B cell (primary cell): Measurements from ENCODE around the gene GPC4. TPM values are rescaled to one million over a fixed set of nuclear protein-coding genes. Genes with fewer than 3 reads are reported as not detected.

ENCODE experiments used
- ATAC-seq: fragments of 200-7000 bp; cut with Tn5 transposase; one replicate; pipeline ENCODE4 v1.10.0; 2021; ENCODE audit warnings: low read depth, mild to moderate bottlenecking, moderate number of reproducible peaks, moderate library complexity
- CTCF ChIA-PET: fragments of 350-600 bp; sonication (Branson Sonifier 250); formaldehyde crosslinking; loops from one replicate; lab custom pipeline; 2021; ENCODE audit warnings: antibody characterized with exemption, inconsistent platforms; lab: Charles Lee
- POLR2A ChIA-PET: fragments of 350-600 bp; sonication (Branson Sonifier 250); formaldehyde crosslinking; loops from one replicate; lab custom pipeline; 2021; ENCODE audit warnings: antibody characterized with exemption; lab: Charles Lee
- DNase-seq: peaks from one replicate; pipeline ENCODE4 v3.0.0; 2013
- H2AFZ ChIP-seq: 2 replicates; pipeline ENCODE4 v1.6.1; 2012; ENCODE audit warnings: mild to moderate bottlenecking, low read depth, low read length; ENCODE audit not compliant: insufficient read depth, poor library complexity, severe bottlenecking
- H3K27ac ChIP-seq, 2 donors: 1 replicate in 1 of 2; 2 replicates in 1 of 2; pipeline ENCODE4 v1.5.1; 2012 to 2013; ENCODE audit warnings: low read length in 2 of 2, mild to moderate bottlenecking in 2 of 2, moderate library complexity in 1 of 2
- H3K27me3 ChIP-seq, 4 experiments: fragments of 200-600 bp in 1 of 4; sonication (generic) in 1 of 4; replicated peaks in 1 of 4; 1 replicate in 2 of 4; 2 replicates in 2 of 4; pipeline versions ENCODE4 v1.6.1 to v1.7.0; 2013 to 2016; ENCODE audit warnings: low read length in 3 of 4, mild to moderate bottlenecking in 2 of 4, mixed read lengths in 1 of 4, moderate library complexity in 1 of 4; ENCODE audit not compliant: insufficient read depth in 4 of 4, control insufficient read depth in 3 of 4; ENCODE audit errors: control extremely low read depth in 1 of 4
- H3K36me3 ChIP-seq, 2 experiments: replicated peaks in 1 of 2; 1 replicate in 1 of 2; 2 replicates in 1 of 2; pipeline versions ENCODE4 v1.6.1 to v1.7.1; 2013; ENCODE audit warnings: low read length in 1 of 2; ENCODE audit not compliant: insufficient read depth in 2 of 2, control insufficient read depth in 1 of 2; ENCODE audit errors: control extremely low read depth in 1 of 2, extremely low read depth in 1 of 2
- H3K4me1 ChIP-seq, 2 donors: fragments of 200-600 bp in 1 of 2; sonication (generic) in 1 of 2; 1 replicate in 1 of 2; 2 replicates in 1 of 2; pipeline versions ENCODE4 v1.5.1 to v1.6.1; 2013 to 2017; ENCODE audit warnings: low read length in 2 of 2; ENCODE audit not compliant: control insufficient read depth in 2 of 2, insufficient read depth in 2 of 2
- H3K4me2 ChIP-seq: replicated peaks from 2 replicates; pipeline ENCODE3; 2012; ENCODE audit warnings: mild to moderate bottlenecking, low read depth, low read length; ENCODE audit not compliant: poor library complexity, severe bottlenecking
- H3K4me3 ChIP-seq, 5 experiments: fragments of 200-600 bp in 1 of 5; sonication (generic) in 1 of 5; 1 replicate in 3 of 5; 2 replicates in 2 of 5; pipeline versions ENCODE4 v1.5.1 to v1.7.0; 2011 to 2016; ENCODE audit warnings: low read length in 4 of 5, mild to moderate bottlenecking in 4 of 5, low read depth in 2 of 5, control low read depth in 1 of 5, moderate library complexity in 1 of 5; ENCODE audit not compliant: insufficient read depth in 1 of 5; ENCODE audit errors: control extremely low read depth in 1 of 5, extremely low read depth in 1 of 5
- H3K79me2 ChIP-seq: fragments of 200-600 bp; sonication (generic); one replicate; pipeline ENCODE4 v1.6.0; 2016; ENCODE audit warnings: low read length; ENCODE audit not compliant: control insufficient read depth, insufficient read depth
- H3K9ac ChIP-seq: fragments of 200-600 bp; sonication (generic); 2 replicates; pipeline ENCODE4 v1.6.1; 2017; ENCODE audit warnings: mild to moderate bottlenecking, low read length, moderate library complexity
- H3K9me3 ChIP-seq, 3 donors: one replicate each; pipeline versions ENCODE4 v1.6.1 to v1.7.1; 2013; ENCODE audit warnings: low read length in 2 of 3; ENCODE audit not compliant: control insufficient read depth in 2 of 3, insufficient read depth in 1 of 3; ENCODE audit errors: control extremely low read depth in 1 of 3
- H4K20me1 ChIP-seq: 2 replicates; pipeline ENCODE4 v1.6.0; 2012; ENCODE audit warnings: mild to moderate bottlenecking, low read length; ENCODE audit not compliant: insufficient read depth, control insufficient read depth, poor library complexity, severe bottlenecking
- H3K27ac Mint-ChIP-seq: one replicate; pipeline ENCODE4 v1.8.0; 2021; ENCODE audit warnings: mixed read lengths
- H3K27me3 Mint-ChIP-seq: one replicate; pipeline ENCODE4 v1.8.0; 2021; ENCODE audit warnings: mixed read lengths
- H3K4me1 Mint-ChIP-seq: one replicate; pipeline ENCODE4 v1.8.0; 2021; ENCODE audit warnings: mixed read lengths
- H3K4me3 Mint-ChIP-seq: one replicate; pipeline ENCODE4 v1.8.0; 2021; ENCODE audit warnings: mixed read lengths
- H3K9me3 Mint-ChIP-seq: one replicate; pipeline ENCODE4 v1.8.0; 2022; ENCODE audit warnings: mixed read lengths; ENCODE audit not compliant: insufficient read depth
- CTCF ChIP-seq: fragments of 200-600 bp; IDR thresholded peaks from one replicate; pipeline ENCODE4 v1.8.0; 2022; ENCODE audit warnings: antibody characterized with exemption, mild to moderate bottlenecking
- EZH2 ChIP-seq: IDR thresholded peaks from 2 replicates; pipeline ENCODE4 v1.6.1; 2012; ENCODE audit warnings: borderline replicate concordance, low read depth, mild to moderate bottlenecking, moderate library complexity, low read length; ENCODE audit not compliant: insufficient read depth, poor library complexity, severe bottlenecking
- WGBS: methylation state at CpG from one replicate; pipeline ENCODE4 v1.1.5; 2013; ENCODE audit warnings: missing lambda C conversion rate; ENCODE audit not compliant: insufficient coverage; 5-methylcytosine and 5-hydroxymethylcytosine counted together
- intact Hi-C: fragments of 100-400 bp; cut with micrococcal nuclease; formaldehyde crosslinking; loops from one replicate; pipeline ENCODE4 v1.10.0; 2022
- polyA plus RNA-seq: library from polyadenylated mRNA; depleted of rRNA; stranded (reverse); fragments of >200 nt; gene quantifications from 2 replicates; pipeline ENCODE4 v1.2.3, GENCODE V29; 2012
- total RNA-seq, 2 donors: library from RNA; stranded (reverse); fragments of 120-200 nt in 1 of 2; gene quantifications; 1 replicate in 1 of 2; 2 replicates in 1 of 2; pipeline versions ENCODE4 v1.2.3 to v1.2.4, GENCODE V29; 2013 to 2022

Gene GPC4
- total and polyA plus RNA-seq, 2 donors (not counting 1 experiment from before 2014, with no cell fraction given), result 0.30 to 0.47 TPM

- H3K9me3 ChIP-seq, result no peaks in the 10 kb centered on the region
- H3K4me3 ChIP-seq, result no peak overlapping the region
- H3K27me3 ChIP-seq, result no peaks in the 10 kb centered on the region
- no peak overlapping the region for H2AFZ ChIP-seq
- Mint-ChIP-seq H3K27ac (no peak overlapping the region), H3K4me3 (no peak overlapping the region), H3K4me1 (no peaks in the 10 kb centered on the region), H3K9me3 (no peaks in the 10 kb centered on the region), H3K27me3 (no peaks in the 10 kb centered on the region)
- H3K4me2 ChIP-seq, result no peak overlapping the region
- intact Hi-C loops, result no loop called here
- WGBS, result no CpG with 5 or more reads among the region's 1 CpG
- no peaks in the 10 kb centered on the region for H3K36me3 ChIP-seq
- no peaks in the 10 kb centered on the region for H3K4me1 ChIP-seq
- POLR2A ChIA-PET, result no interaction called here
- no peak overlapping the region for H3K27ac ChIP-seq
- DNase-seq (no peak), ATAC-seq (no peak)
- TF ChIP-seq CTCF (no peak), EZH2 (no peak)
- no peaks in the 10 kb centered on the region for H3K79me2 ChIP-seq
- H4K20me1 ChIP-seq, result no peaks in the 10 kb centered on the region
- no peak overlapping the region for H3K9ac ChIP-seq
- CTCF ChIA-PET, result no interaction called here
These were observed 121.2 kb downstream of the GPC4 start for GRCh38 chrX:133294126-133294525.

GRCh38 chrX:133290076-133290475 is 125.2 kb downstream of the GPC4 start:
- H3K27ac ChIP-seq, result no peak overlapping the region
- Mint-ChIP-seq H3K9me3 (no peaks in the 10 kb centered on the region), H3K4me1 (no peaks in the 10 kb centered on the region), H3K27me3 (no peaks in the 10 kb centered on the region), H3K4me3 (no peak overlapping the region), H3K27ac (no peak overlapping the region)
- no peaks in the 10 kb centered on the region for H3K9me3 ChIP-seq
- ChIA-PET CTCF (no interaction called here), POLR2A (no interaction called here)
- DNase-seq (no peak), ATAC-seq (no peak)
- no peak overlapping the region for H3K4me3 ChIP-seq
- 100% methylated on average over 2 of the region's 4 CpGs for WGBS
- no peak overlapping the region for H3K9ac ChIP-seq
- no peaks in the 10 kb centered on the region for H3K79me2 ChIP-seq
- TF ChIP-seq CTCF, result no peak
- no peak for TF ChIP-seq EZH2
- intact Hi-C loops, result no loop called here
- H4K20me1 ChIP-seq, result no peaks in the 10 kb centered on the region
- no peaks in the 10 kb centered on the region for H3K27me3 ChIP-seq
- no peak overlapping the region for H3K4me2 ChIP-seq
- H3K4me1 ChIP-seq, result no peaks in the 10 kb centered on the region
- no peak overlapping the region for H2AFZ ChIP-seq
- no peaks in the 10 kb centered on the region for H3K36me3 ChIP-seq
